GM20431 (cell line): ENCODE data around the gene ERP27.

Source experiments
- in situ Hi-C: fragments of 300-500 bp; cut with MseI, MboI; formaldehyde crosslinking; loops from one replicate; pipeline ENCODE4 v1.15.0; 2020; ENCODE audit warnings: low sequenced_read_pairs; ENCODE audit not compliant: unreplicated experiment

The ERP27 gene

GRCh38 chr12:14942196-14942931, 4.0 kb upstream of the ERP27 start:
- in situ Hi-C loops = no loop called here

DNA sequence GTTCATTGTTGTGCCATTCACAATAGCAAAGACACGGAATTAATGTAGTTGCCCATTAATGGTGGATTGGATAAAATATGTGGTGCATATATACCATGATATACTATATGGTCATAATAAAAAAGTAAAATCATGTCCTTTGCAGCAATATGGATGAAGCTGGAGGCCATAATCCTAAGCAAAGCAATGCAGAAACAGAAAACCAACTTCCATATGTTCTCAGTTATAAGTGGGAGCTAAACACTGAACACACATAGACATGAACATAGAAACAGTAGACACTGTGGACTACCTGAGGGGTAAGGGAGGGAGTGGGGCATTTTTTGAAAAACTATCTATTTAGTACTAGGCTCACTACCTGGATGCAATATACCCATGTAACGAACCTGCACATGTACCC, 3.0 kb upstream of the ERP27 start:
- in situ Hi-C loops = no loop called here

DNA sequence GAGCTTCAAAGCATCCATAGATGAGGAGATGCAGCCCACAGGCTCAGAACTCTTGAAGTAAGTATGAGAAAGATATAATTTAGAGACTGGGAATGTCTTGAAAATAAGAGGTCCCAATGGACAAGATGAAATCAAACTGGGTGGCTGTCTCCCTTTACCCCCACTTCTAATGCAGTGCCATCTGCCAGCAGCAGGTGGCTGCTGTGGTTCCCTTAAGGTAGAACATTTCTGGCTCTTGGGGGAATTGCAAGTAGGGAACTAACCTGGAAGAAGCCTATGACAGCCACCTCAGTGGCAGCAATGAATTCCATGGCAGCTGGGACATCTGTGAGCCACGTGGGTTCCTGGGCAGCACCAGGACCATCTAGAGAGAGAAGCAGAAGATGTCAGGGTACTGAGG, 648 bp downstream of the ERP27 start:
- in situ Hi-C loops = no loop called here

DNA sequence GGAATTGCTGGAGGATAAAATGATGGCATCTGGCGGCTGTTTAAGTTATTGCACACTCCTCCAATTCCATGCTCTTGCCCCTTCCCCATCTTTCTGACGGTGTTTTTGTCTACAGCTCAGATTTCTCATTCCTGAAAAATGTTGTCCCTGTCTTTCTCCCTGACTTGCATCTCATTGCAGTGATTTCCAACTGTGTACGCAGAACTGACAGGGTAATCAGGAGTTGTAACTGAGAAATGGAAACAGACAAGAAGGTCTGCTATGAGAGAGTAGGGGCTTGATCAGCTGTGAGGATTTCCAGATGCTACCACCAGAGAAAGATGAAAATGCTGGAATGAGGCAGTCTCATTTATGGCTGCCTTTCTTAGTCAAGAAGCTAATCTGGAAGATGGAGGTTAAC, 1.3 kb downstream of the ERP27 start:
- in situ Hi-C loops = no loop called here

DNA sequence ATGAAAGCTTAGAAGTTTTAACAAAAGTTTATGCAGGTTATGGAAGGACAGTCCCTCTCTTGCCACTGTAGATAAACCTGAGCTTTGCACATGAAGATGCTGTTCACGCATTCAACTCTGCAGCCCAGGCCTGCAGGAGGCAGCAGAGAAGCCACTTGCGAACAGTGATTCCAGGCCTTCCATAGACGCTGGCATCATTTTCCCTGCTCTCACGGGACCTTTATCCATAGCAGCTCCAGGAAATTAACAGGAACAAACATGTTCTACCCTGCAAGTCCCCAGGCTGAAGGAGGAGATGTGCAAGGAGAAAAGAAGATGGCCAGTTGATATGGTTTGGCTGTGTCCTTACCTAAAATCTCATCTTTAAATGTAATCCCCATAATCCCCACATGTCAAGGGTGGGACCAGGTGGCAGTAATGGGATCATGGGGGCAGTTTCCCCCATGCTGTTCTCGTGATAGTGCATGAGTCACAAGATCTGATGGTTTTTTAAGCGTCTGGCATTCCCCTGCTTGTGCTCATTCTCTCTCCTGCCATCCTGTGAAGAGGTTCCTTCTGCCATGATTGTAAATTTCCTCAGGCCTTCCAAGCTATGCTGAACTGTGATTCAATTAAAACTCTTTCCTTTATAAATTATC, 2.0 kb downstream of the ERP27 start:
- in situ Hi-C loops = no loop called here

DNA sequence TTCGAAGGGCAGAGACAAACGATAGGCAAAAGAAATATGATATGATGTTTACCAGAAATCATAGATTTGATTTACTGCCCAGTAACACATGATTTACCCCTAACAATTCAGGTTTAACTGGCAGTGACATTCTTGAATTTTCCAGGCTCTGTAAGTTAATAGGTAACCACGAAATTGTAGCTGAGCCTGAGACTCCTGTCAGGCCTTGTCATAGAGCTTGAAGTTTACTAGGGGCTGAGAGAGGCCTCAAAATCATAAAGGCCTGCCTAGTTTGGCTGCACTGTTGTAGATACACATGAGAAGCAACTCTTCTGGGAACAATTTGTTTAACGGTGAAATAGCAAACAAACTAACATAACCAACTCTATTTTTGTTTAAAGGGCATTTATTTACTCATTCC, 3.3 kb downstream of the ERP27 start:
- in situ Hi-C loops = no loop called here

DNA sequence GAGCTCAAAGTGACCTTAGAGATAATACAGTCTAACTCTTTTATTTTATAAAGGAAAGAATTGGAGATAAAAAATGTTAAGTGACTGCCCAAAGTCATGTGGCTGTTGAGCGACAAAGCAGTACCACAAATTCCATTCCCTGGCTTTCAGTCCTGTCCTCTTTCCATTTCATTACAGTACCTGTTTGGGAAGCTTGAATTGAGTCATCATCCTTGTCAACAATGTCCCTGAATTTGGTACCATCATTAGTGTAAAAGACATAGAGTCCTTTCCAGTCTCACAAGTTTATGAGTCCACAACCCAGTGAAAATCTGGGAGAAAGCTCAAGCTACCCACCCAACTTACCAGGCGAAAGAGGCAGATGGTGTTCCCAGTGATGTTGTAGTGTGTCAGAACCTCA, 3.8 kb downstream of the ERP27 start:
- in situ Hi-C loops = no loop called here

DNA sequence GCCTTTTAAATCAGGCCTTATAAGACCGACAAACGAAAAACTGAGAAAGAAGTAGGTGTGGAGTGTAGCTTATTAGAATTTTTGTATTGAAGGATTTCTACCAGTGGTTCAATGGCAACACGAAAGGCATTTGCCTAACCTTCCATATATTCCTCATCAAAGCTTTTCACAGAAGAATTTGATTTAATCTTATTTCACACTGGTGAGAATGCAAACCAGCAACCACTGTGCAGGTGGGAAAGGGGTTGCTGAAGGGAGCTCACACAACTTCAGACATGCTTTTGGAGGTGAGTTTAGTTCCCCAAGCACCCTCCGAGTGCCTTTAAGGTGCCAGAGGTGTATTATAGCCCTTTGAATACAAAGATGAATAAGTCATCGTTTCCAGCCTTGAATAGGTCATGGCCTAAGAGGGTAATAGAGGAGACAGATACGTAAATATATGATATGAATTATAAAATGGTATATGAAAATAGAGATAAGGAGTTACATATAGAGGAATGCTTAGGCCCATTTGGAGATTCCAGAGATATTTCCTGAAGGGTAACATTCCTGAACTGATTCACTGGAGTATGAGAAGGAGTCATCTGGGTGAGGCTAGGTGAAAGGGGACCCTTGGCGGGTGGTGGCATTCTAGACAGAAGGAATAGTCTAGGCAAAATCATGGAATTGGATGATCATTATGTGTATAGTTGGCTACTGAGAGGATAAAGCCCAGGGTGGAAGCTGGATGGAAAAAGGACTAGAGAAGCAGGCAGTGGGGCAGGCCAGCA, 6.4 kb downstream of the ERP27 start:
- in situ Hi-C loops = no loop called here

DNA sequence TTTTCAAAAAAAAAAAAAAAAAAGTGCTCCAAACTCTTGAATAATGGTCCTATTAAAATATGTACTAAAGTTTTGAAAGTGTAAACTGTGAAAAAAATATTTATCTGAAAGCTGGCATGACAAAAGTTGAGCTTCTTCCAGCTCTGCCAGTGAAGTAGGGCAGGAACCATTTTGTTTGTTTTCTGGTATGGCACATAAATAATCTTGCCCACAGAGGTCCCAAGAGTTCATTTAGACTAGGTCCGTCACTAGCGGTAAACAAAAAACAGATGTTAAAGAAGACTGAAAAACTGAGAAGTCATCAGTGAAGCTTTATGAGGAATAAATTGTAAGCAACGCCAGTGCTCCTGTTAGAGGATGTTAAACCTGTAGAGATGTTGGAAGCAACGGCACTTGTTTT, 7.0 kb downstream of the ERP27 start:
- in situ Hi-C loops = no loop called here

DNA sequence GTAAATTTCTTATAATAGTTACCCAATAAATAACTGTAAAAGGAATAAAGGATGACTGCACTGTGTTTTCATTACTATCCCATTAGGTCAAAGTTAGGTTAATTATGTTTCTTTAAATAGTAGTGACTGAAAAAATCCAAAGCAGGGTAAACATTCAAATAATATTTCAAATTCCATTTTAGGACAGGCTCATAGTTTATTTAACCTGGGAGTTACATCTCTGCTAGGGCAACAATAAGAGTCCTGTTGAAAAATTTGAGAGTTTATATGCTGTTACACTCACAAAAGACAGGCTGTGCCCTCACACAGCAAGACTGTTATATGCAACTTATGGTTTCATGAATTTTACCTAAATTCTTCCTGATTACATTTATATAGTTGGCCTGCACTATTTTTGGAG, 8.0 kb downstream of the ERP27 start:
- in situ Hi-C loops = no loop called here

- in situ Hi-C loops = no loop called here
These were observed 9.4 kb downstream of the ERP27 start for GRCh38 chr12:14928931-14929330.

GRCh38 chr12:14927267-14927666, 11.1 kb downstream of the ERP27 start:
- in situ Hi-C loops = no loop called here

DNA sequence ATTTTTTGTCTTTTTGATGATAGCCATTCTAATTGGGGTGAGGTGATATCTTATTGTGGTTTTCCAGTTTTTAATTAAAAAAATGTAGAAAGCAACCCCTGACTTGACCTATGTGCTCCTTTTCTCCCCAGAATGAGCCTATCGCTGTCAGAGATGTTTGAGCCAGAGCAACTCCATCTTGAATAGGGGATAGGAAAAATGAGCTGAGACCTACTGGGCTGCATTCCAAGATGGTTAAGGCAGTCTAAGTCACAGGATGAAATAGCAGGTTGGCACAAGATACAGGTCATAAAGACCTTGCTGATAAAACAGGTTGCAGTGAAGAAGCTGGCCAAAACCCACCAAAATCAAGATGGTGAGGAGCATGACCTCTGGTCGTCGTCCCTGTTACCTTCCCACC, 13.8 kb downstream of the ERP27 start:
- in situ Hi-C loops = no loop called here

GRCh38 chr12:14923944-14924343, 14.4 kb downstream of the ERP27 start:
- in situ Hi-C loops = no loop called here

- in situ Hi-C loops = no loop called here
These were observed 17.1 kb downstream of the ERP27 start for GRCh38 chr12:14921218-14921617.

- in situ Hi-C loops = no loop called here
These were observed 17.7 kb downstream of the ERP27 start for GRCh38 chr12:14920475-14921126.

GRCh38 chr12:14919455-14919854, 18.9 kb downstream of the ERP27 start:
- in situ Hi-C loops = no loop called here

DNA sequence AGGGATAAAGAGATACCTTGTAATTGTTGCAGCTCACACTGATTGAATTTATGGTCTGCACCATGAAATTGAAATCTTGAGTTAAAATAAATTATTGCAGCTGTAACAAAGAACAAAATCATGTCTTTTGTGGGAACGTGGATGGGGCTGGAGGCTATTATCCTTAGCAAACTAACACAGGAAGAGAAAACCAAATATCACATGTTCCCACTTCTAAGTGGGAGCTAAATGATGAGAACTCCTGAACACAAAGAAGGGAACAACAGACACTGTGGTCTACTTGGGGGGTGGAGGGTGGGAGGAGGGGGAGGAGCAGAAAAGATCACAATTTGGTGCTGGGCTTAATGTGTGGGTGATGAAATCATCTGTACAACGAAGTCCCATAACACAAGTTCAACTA, 22.6 kb downstream of the ERP27 start:
- in situ Hi-C loops = no loop called here

DNA sequence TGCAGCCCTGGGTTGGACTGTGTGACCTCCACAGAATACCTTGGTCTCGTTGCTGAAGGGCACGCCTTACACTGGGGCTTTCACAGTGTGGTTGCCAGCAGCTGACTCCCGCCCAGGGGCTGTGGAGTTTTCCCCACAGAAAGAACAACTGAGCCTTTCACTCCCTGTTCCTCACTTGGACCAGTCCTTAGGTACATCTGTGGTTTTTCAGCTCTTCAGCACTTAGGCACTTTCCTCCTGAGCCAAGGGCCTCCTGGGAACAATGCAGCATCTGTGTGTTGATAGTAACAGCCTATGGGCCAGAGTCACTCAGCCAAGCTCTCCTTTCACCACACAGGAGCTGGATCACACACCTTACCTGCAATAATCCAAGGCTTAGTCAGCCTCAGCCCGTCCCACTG, 25.0 kb downstream of the ERP27 start:
- in situ Hi-C loops = no loop called here

DNA sequence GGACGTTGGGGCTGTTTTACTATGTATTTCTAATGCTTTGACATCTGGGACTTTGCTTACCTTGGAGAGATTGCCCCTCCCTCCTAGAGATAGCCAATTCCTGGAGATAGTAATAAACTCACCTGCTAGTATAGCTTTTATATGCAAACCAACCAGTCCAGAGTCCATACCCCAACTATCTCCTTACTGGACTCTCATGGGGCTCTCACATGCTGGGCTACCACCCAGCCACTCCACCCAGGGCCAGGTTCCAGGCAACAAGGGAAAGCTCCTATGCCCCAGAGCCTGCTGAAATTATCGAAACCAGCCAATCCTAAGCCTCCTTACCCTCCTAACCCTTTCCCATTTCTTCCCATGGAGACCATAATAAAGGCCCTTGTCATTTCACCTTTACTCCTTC, 27.2 kb downstream of the ERP27 start:
- in situ Hi-C loops = no loop called here
